Measurements from ENCODE around the gene AGR2.
A peak's percentile ranks its signal among the peaks of the same experiment; 100 is the strongest.

The AGR2 gene

GRCh38 chr7:16810573-16810972 is 5.8 kb upstream of the AGR2 start:
- TF ChIP-seq CTCF (IDR thresholded peaks at IDR 0.05): no peak

DNA sequence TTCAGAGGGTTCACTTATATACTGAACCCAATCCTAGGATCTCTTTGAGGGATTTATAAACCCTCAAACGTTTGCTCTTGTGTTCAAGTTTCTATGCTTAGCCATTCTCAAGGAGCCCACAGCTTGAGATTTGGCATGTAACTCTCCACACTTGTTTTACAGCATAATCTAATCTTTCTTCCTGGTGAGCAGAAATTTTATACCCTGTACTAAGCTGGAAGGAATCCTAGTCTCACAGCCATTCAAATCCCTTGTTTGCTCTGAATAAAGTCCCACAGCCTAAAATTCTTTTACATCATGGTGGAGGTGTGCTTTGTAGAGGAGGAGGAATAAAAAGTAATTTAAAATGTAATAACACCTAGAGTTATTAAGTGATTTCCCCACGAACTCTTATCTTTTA is 5.3 kb upstream of the AGR2 start:
- TF ChIP-seq CTCF (IDR thresholded peaks at IDR 0.05): no peak

DNA sequence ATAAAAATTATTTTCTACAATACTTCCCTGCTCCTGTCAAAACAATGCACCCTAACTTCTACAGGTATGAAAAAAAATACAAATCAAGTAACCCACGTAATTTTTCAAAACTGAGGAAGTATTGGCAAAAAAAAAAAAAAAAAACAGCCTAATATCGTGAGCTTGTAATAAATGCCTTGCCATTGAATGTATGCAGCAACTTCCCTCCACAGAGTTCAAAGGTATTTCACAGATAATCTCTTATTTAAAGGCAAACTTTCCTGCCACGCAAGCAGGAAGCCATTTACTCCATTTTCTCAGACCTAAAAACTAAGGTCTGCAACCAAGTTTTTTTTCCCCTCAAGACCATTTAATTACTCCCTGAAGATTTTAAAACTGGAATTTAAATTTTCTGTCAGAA is 642 bp upstream of the AGR2 start:
- TF ChIP-seq CTCF (IDR thresholded peaks at IDR 0.05): no peak

- TF ChIP-seq CTCF (IDR thresholded peaks at IDR 0.05): no peak
Measured at GRCh38 chr7:16803881-16804673, 722 bp downstream of the AGR2 start.

DNA sequence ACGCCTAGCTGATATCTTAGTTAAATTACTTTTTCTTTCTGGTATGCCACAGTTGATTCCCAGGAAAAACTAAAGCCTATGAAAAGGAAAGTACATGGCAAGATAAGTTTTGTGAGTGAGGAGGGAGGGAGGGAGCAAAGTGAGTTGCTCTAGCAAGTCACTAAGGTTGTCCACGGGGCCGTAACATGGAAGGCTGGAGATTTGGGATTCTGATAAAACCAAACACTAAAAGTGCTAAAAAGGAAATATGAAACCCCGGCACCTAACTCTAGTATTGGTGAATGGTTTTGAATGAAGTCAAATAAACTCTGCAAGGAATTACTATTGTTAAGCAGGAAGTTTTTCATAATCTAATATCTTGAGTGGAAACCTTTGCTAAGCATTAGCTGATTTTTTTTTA is 1.7 kb downstream of the AGR2 start:
- no peak for TF ChIP-seq CTCF (IDR thresholded peaks at IDR 0.05)

- no peak for TF ChIP-seq CTCF (IDR thresholded peaks at IDR 0.05)
Measured at GRCh38 chr7:16801579-16801978, 3.2 kb downstream of the AGR2 start.

- peak; percentile 65 for TF ChIP-seq CTCF (IDR thresholded peaks at IDR 0.05)
Measured at GRCh38 chr7:16801111-16801542, 3.7 kb downstream of the AGR2 start.

DNA sequence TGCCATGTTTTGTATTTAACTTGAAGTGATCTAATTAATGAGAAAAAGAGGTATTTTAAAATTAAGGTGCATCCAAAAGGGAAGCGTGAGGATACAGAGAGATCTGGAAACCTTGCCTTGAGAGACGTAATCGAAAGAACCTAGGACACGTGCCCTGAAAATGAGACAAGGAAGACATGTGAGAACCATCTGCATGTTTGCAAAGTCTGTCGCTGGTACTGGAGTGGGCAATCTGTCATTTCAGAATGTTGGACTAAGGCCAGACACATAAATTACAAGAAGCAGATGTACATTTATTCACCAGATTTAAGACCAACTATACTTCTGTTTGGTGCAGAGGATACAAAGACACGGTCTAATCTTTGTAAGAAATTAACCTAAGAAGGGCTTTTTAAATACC is 9.2 kb downstream of the AGR2 start:
- TF ChIP-seq CTCF (IDR thresholded peaks at IDR 0.05): no peak

Data from LNCAP (cell line).